Activated CD4-positive, alpha-beta T cell treated with anti-CD3 and anti-CD28 coated beads, Interleukin-2, amount 50 U/mL, for 24 hours (primary cell): Measurements from ENCODE around the gene NFE2.
"Not testable (repeated sequence)": the region's sequence is repeated elsewhere in the genome, so short reads cannot be mapped to it uniquely, and the experiment has no call there.

Source experiments
- DNase-seq, 2 donors: peaks; one replicate each; pipeline ENCODE4 v3.0.0-alpha.2; 2020; ENCODE audit warnings: low read depth in 1 of 2, low spot score in 1 of 2

NFE2 gene

GRCh38 chr12:54300732-54301427 lies at the start of gene NFE2:
TSS of gene NFE2 (minus strand) at chr12:54301015. CDS start at chr12:54295248, 5,767 bp downstream.
- no peak for DNase-seq

GRCh38 chr12:54349679-54350078 lies 48.9 kb upstream of the NFE2 start:
- no peak for DNase-seq

GRCh38 chr12:54349036-54349435 lies 48.2 kb upstream of the NFE2 start:
- DNase-seq, result no peak

- DNase-seq, result no peak
Measured at GRCh38 chr12:54341378-54342300, 40.8 kb upstream of the NFE2 start.

DNA sequence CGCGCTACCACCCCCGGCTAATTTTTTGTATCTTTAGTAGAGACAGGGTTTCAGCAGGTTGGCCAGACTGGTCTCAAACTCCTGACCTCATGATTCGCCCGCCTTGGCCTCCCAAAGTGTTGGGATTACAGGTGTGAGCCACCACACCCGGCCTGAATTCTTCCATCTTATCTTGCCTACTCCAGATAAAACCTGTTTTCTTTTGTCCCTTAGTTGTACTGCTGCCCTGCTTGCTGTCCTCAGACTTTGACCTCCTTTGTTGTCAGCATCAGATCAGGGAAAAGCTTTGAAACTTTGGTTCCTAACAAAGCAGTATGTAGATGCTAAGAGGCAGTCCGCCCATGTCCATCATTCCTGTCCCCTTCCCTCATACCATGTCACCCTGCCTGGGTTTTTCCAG lies 40.0 kb upstream of the NFE2 start:
- DNase-seq, result no peak

DNA sequence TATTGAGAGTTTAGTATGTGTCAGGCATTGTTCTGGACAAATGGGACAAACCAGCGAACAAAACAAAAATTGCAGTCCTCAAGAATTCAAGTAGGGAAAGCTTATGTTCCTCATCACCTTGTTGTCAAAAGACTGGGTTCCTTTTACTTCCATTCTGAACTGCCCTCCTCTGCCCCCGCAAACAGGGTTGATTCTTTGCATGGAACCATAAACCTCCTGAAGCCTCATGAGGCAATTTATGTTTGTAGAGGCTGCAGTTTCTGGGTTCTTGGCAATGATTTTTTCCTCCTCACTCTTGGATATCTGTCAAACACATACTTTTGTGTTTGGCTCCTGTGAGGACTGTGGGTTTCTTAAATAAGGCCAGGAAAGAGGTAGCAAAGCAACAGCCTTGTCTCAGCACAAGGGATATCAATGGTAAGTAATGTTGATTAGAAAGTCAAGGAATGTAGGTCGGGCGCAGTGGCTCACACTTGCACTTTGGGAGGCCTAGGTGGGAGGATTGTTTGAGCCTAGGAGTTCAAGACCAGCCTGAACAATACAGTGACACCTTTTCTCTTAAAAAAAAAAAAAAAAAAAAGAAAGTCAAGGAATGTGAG lies 38.0 kb upstream of the NFE2 start:
- no peak for DNase-seq

DNA sequence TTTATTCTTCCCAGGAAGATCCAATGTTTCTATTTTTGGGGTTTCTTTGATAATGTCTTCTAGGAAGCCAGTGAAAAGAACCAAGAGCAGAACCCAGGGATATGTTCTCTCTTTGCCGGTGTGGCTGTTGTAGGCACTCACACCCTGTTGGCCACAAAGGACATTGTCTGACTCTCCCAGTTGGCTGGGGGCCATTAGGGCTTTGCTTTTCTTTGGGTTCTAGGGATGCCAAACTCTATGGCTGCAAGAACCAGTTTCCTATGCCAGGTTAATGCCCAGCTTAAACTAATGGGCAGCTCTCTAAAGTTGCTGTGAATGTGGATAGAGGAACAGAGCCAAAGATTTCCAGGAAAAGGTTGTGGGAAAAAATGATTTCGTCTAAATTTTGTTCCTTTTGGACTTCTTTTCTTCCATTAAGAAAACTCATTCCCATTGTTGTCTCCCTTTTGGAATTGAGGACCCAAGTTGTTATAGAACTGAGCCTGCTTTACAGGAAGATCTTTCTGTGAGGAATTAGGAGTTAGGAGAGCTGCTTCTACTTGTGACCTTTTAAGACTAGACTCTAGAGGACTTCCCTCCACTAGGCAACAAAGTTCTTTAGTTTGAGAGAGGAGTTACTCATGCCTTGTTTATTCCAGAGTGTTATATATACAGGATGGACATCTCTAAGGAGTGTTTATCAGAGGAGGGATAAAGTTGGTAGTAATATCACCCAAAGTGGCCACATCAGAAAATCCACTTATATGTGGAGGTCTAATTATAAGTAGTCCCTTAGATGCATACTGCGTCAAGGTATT lies 37.2 kb upstream of the NFE2 start:
- no peak for DNase-seq

- no peak for DNase-seq
Measured at GRCh38 chr12:54337280-54337842, 36.5 kb upstream of the NFE2 start.

GRCh38 chr12:54333420-54334034 lies 32.7 kb upstream of the NFE2 start:
- no peak for DNase-seq

- no peak for DNase-seq
Measured at GRCh38 chr12:54331461-54331860, 30.6 kb upstream of the NFE2 start.

DNA sequence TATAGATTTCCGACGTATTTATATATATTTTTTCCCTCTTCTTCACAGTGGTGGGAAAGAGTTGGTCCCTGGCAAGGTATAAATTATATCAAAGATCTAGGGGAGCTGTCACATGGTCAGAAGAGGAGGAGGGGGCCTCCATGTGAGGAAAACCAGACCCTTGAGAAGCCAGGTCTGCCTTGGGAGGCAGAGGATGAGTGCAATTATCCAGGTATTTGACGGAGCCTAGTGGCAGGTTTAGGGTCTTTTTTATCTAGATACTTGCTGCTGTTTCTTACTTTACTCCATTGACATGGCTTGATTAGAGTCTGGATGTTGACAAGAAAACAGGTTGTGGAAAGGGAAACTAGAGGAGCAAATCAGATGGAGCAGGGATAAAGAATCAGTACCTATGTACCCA lies 29.6 kb upstream of the NFE2 start:
- DNase-seq, result no peak

- no peak for DNase-seq
Measured at GRCh38 chr12:54329759-54330158, 28.9 kb upstream of the NFE2 start.

GRCh38 chr12:54328595-54329337 lies 28.0 kb upstream of the NFE2 start:
- no peak for DNase-seq

- DNase-seq, result not testable (repeated sequence)
Measured at GRCh38 chr12:54325442-54326109, 24.8 kb upstream of the NFE2 start.

- peak; percentile 81 to 95 for DNase-seq
Measured at GRCh38 chr12:54324617-54325441, 24.0 kb upstream of the NFE2 start, which contains the start of gene COPZ1. TSS of gene COPZ1 (plus strand) at chr12:54325131. CDS start at chr12:54325164, 33 bp downstream.

GRCh38 chr12:54321363-54321762 lies 20.5 kb upstream of the NFE2 start:
- DNase-seq, result no peak

DNA sequence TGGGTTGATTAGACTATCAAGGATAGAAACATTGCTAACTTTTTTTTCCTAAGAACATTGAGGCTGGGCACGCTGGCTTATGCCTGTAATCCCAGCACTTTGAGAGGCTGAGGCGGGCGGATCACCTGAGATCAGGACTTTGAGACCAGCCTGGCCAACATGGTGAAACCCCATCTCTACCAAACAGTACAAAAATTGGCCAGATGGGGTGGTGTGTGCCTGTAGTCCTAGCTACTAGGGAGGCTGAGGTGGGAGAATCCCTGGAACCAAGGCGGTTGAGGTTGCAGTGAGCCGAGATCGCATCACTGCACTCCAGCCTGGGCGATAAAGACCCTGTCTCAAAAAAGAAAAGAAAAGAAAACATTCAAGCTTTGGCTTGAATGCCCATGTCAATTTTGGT lies 11.5 kb upstream of the NFE2 start:
- DNase-seq, result not testable (repeated sequence)

- DNase-seq, result no peak
Measured at GRCh38 chr12:54311051-54311450, 10.2 kb upstream of the NFE2 start.
